K562 (cell line): Measurements from ENCODE around the gene VIPR2. TPM values are rescaled to one million over a fixed set of nuclear protein-coding genes. Genes with fewer than 3 reads are reported as not detected.

Experiments used
- ATAC-seq: fragments of 200-7000 bp; cut with Tn5 transposase; 3 replicates; pipeline ENCODE4 v1.9.1; 2020; ENCODE audit warnings: moderate library complexity
- BruUV-seq: library from RNA; stranded (reverse); fragments of 400-500 nt; replicated peaks from 2 replicates; lab custom pipeline; 2021; lab: Mats Ljungman, UMichigan
- CTCF ChIA-PET: fragments of 300-600 bp; formaldehyde crosslinking; extraction: SDS; loops from one replicate; lab custom pipeline; 2021; ENCODE audit warnings: low intra/inter-chr PET ratio; lab: Yijun Ruan, JAX
- POLR2A ChIA-PET: fragments of 300-600, 350-650 bp; sonication (Branson Sonifier 250); formaldehyde crosslinking; extraction: SDS; loops from one replicate; lab custom pipeline; 2021; ENCODE audit warnings: antibody characterized with exemption, inconsistent platforms; lab: Yijun Ruan, JAX
- DNase-seq, 4 experiments: peaks; one replicate each; pipeline versions ENCODE4 v3.0.0 to v3.0.0-alpha.2; 2011 to 2018; ENCODE audit warnings: low spot score in 3 of 4, mixed read lengths in 3 of 4; ENCODE audit errors: extremely low read depth in 1 of 4
- FAIRE-seq: peaks from 2 replicates; lab custom pipeline; 2011; peaks lifted over from hg19 to GRCh38; lab: Jason Lieb, UNC
- H2AFZ ChIP-seq: 2 replicates; pipeline ENCODE4 v1.6.0; 2011; ENCODE audit warnings: low read depth, low read length, control low read depth, inconsistent platforms
- H3K27ac ChIP-seq: fragments of 200-600 bp; 3 replicates; pipeline ENCODE4 v1.8.0; 2011; ENCODE audit warnings: low read depth, mild to moderate bottlenecking, control low read depth, inconsistent platforms, low read length, moderate library complexity, mixed read lengths; ENCODE audit errors: extremely low read depth
- H3K27me3 ChIP-seq, 2 experiments: fragments of 300-600 bp in 1 of 2; 2 replicates in 1 of 2; 3 replicates in 1 of 2; pipeline versions ENCODE4 v1.6.0 to v1.8.0; 2011; ENCODE audit warnings: inconsistent platforms in 2 of 2, low read length in 2 of 2, mild to moderate bottlenecking in 1 of 2, mixed read lengths in 1 of 2, moderate library complexity in 1 of 2; ENCODE audit not compliant: control insufficient read depth in 2 of 2, insufficient read depth in 2 of 2
- H3K36me3 ChIP-seq: fragments of 300-600 bp; 3 replicates; pipeline ENCODE4 v1.8.0; 2011; ENCODE audit warnings: mild to moderate bottlenecking, low read length, inconsistent platforms; ENCODE audit not compliant: control insufficient read depth, insufficient read depth
- H3K4me1 ChIP-seq, 2 experiments: fragments of 200-600 bp in 1 of 2; replicated peaks in 1 of 2; 2 replicates in 1 of 2; 3 replicates in 1 of 2; pipeline versions ENCODE4 v1.5.1 to v1.8.0; 2011; ENCODE audit warnings: inconsistent platforms in 2 of 2, low read length in 2 of 2, mild to moderate bottlenecking in 1 of 2, mixed read lengths in 1 of 2, moderate library complexity in 1 of 2; ENCODE audit not compliant: control insufficient read depth in 2 of 2, insufficient read depth in 2 of 2
- H3K4me2 ChIP-seq: 2 replicates; pipeline ENCODE4 v1.6.1; 2011; ENCODE audit warnings: low read length, control low read depth, inconsistent platforms, mixed read lengths; ENCODE audit not compliant: insufficient read depth
- H3K4me3 ChIP-seq: fragments of 200-600 bp; sonication (generic), shearing (Covaris generic); 2 replicates; pipeline ENCODE4 v1.5.1; 2016; ENCODE audit warnings: control low read depth, inconsistent platforms
- H3K79me2 ChIP-seq: fragments of 200-600 bp; 3 replicates; pipeline ENCODE4 v1.8.0; 2011; ENCODE audit warnings: low read length, inconsistent platforms; ENCODE audit not compliant: control insufficient read depth, insufficient read depth
- H3K9ac ChIP-seq, 2 experiments: 2 replicates each; pipeline versions ENCODE4 v1.6.0 to v1.6.1; 2011; ENCODE audit warnings: low read depth in 2 of 2, low read length in 2 of 2, control low read depth in 1 of 2, inconsistent platforms in 1 of 2, mild to moderate bottlenecking in 1 of 2, mixed read lengths in 1 of 2; ENCODE audit not compliant: insufficient read depth in 1 of 2
- H3K9me1 ChIP-seq: one replicate; pipeline ENCODE4 v1.6.0; 2011; ENCODE audit warnings: inconsistent platforms, mild to moderate bottlenecking, low read length, moderate library complexity; ENCODE audit not compliant: control insufficient read depth, insufficient read depth
- H3K9me3 ChIP-seq: replicated peaks from 2 replicates; pipeline ENCODE4 v1.5.1; 2011; ENCODE audit warnings: low read depth, low read length, inconsistent platforms; ENCODE audit not compliant: control insufficient read depth, insufficient read depth
- H4K20me1 ChIP-seq: replicated peaks from 2 replicates; pipeline ENCODE4 v1.6.1; 2011; ENCODE audit warnings: low read length, inconsistent platforms, mixed read lengths; ENCODE audit not compliant: control insufficient read depth, insufficient read depth
- CBFA2T2 ChIP-seq: fragments of 450-650 bp; conservative IDR thresholded peaks from 2 replicates; pipeline ENCODE4 v1.6.1; 2017; ENCODE audit warnings: mild to moderate bottlenecking
- WGBS: fragments of 100-300 bp; shearing (Covaris generic); methylation state at CpG from one replicate; pipeline ENCODE4 v1.1.6; 2016; ENCODE audit warnings: low coverage, mixed read lengths; ENCODE audit not compliant: insufficient coverage; ENCODE audit errors: missing lambda C conversion rate; 5-methylcytosine and 5-hydroxymethylcytosine counted together
- in situ Hi-C: fragments of 300-500 bp; cut with MboI; formaldehyde crosslinking; loops from 4 replicates; pipeline ENCODE4 v1.15.0; 2018; ENCODE audit warnings: inconsistent platforms, mixed read lengths
- intact Hi-C: fragments of 100-400 bp; cut with micrococcal nuclease; formaldehyde crosslinking; loops from 2 replicates; pipeline ENCODE4 v1.14.2; 2022
- polyA plus RNA-seq, 8 experiments: library from polyadenylated mRNA; depleted of rRNA in 4 of 8; stranded (reverse) in 5 of 8; unstranded in 3 of 8; fragments of >200 nt; fragmentation: Nextera tagmentation in 2 of 8; fragmentation: Illumina TruSeq in 1 of 8; extraction: Ambion mirVana in 2 of 8; extraction: Trizol in 1 of 8; gene quantifications; 2 replicates each; pipeline versions ENCODE4 v1.2.1 to v1.2.3, GENCODE V29; 2011 to 2014; ENCODE audit warnings: inconsistent platforms in 1 of 8, missing spikeins in 1 of 8
- total RNA-seq, 7 experiments: library from RNA; depleted of rRNA in 6 of 7; stranded (reverse); fragments of >200 nt in 6 of 7; fragmentation: Illumina TruSeq in 2 of 7; extraction: Trizol in 2 of 7; gene quantifications; 2 replicates each; pipeline versions ENCODE4 v1.2.1 to v1.2.3, GENCODE V29; 2011 to 2021; ENCODE audit warnings: low replicate concordance in 1 of 7
- TF ChIP-seq, protein P1 (sequence below), 2 experiments: IDR thresholded peaks in 1 of 2; conservative IDR thresholded peaks in 1 of 2; 2 replicates each; pipeline ENCODE4 v1.6.1; 2016; ENCODE audit warnings: low read depth in 2 of 2, mild to moderate bottlenecking in 1 of 2, missing compliant biosample characterization in 1 of 2, missing genetic modification characterization in 1 of 2, moderate library complexity in 1 of 2

The VIPR2 gene
- total and polyA plus RNA-seq, 9 of the 15 experiments (the other 6 are each of a cell fraction or from before 2014, with no cell fraction given) = 0.04 TPM; not detected in 8

GRCh38 chr7:159010937-159011721 lies 133.5 kb downstream of the VIPR2 start:
- TF ChIP-seq, protein P1, sequence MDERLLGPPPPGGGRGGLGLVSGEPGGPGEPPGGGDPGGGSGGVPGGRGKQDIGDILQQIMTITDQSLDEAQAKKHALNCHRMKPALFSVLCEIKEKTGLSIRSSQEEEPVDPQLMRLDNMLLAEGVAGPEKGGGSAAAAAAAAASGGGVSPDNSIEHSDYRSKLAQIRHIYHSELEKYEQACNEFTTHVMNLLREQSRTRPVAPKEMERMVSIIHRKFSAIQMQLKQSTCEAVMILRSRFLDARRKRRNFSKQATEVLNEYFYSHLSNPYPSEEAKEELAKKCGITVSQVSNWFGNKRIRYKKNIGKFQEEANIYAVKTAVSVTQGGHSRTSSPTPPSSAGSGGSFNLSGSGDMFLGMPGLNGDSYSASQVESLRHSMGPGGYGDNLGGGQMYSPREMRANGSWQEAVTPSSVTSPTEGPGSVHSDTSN (CRISPR knock-in tag; IDR thresholded peaks at IDR 0.05; ENCODE audit: low read depth) = 0 out of 2 replicates have a peak, but pooled peaks have one; percentile 4
- TF ChIP-seq, protein P1 (tag; conservative IDR thresholded peaks at IDR 0.05; ENCODE audit: low read depth) = no peak
- TF ChIP-seq CBFA2T2 = no peak
- TF ChIP-seq, all 486 proteins: peak for 1
- Histone ChIP-seq H3K9me3 (no peaks in the 10 kb centered on the region), H3K9me1 (no peaks in the 10 kb centered on the region), H3K36me3 (peaks cover 23% of the 10 kb centered on the region; the same call in 2 of the 3 replicates), H3K4me1 (peaks cover 30 to 47% of the 10 kb centered on the region in 2 experiments), H3K79me2 (peaks cover 37% of the 10 kb centered on the region), H4K20me1 (no peaks in the 10 kb centered on the region), H3K27me3 (peaks cover 0 to 24% of the 10 kb centered on the region in 2 experiments; a peak in 2 of 5 replicates), H3K27ac (no peak overlapping the region), H3K4me2 (peak overlapping the region; percentile 12; the same call in 1 of the 2 replicates), H3K9ac (peak overlapping the region in 1 of 2 experiments; percentile 49; a peak in 1 of 4 replicates), H3K4me3 (no peak overlapping the region), H2AFZ (no peak overlapping the region)
- in situ Hi-C loops (no loop called here), intact Hi-C loops (no loop called here)
- POLR2A ChIA-PET = no interaction called here
- ATAC-seq = no peak
- no peak for DNase-seq
- no peak for FAIRE-seq
- WGBS = 45% methylated on average over 15 of the region's 15 CpGs
- no TSS peak for BruUV-seq
- CTCF ChIA-PET = no interaction called here
